Measurements from ENCODE around the gene SULT1A4.
"Not testable (repeated sequence)": the region's sequence is repeated elsewhere in the genome, so short reads cannot be mapped to it uniquely, and the experiment has no call there.

Gene SULT1A4

GRCh38 chr16:29460647-29461030 is 926 bp downstream of the SULT1A4 start:
- H3K9me2 ChIP-seq (replicated peaks; ENCODE audit: low read depth, low read length); H3F3A ChIP-seq (ENCODE audit: low read depth); H3K9ac ChIP-seq (ENCODE audit: low read depth, low read length, poor library complexity, severe bottlenecking); H3K27me3 ChIP-seq (ENCODE audit: insufficient read depth, low read length, poor library complexity, severe bottlenecking); H3K9me3 ChIP-seq (ENCODE audit: insufficient read depth, low read depth, low read length); H3K4me2 ChIP-seq (ENCODE audit: low read depth, low read length, poor library complexity, severe bottlenecking); H3K79me2 ChIP-seq (ENCODE audit: insufficient read depth, low read length); H3K4me1 ChIP-seq (ENCODE audit: insufficient read depth, low read length, poor library complexity, severe bottlenecking); H3K4me3 ChIP-seq (ENCODE audit: low read length, poor library complexity, severe bottlenecking); H3K36me3 ChIP-seq (ENCODE audit: insufficient read depth, low read length); H2AFZ ChIP-seq (ENCODE audit: low read length); H4K20me1 ChIP-seq (ENCODE audit: insufficient read depth, low read length, poor library complexity, severe bottlenecking): not testable (repeated sequence)

- H3K4me3 ChIP-seq (ENCODE audit: low read length, poor library complexity, severe bottlenecking); H3K9me2 ChIP-seq (replicated peaks; ENCODE audit: low read depth, low read length); H3F3A ChIP-seq (ENCODE audit: low read depth); H3K36me3 ChIP-seq (ENCODE audit: insufficient read depth, low read length); H3K9ac ChIP-seq (ENCODE audit: low read depth, low read length, poor library complexity, severe bottlenecking); H2AFZ ChIP-seq (ENCODE audit: low read length); H3K27me3 ChIP-seq (ENCODE audit: insufficient read depth, low read length, poor library complexity, severe bottlenecking); H3K79me2 ChIP-seq (ENCODE audit: insufficient read depth, low read length); H3K4me1 ChIP-seq (ENCODE audit: insufficient read depth, low read length, poor library complexity, severe bottlenecking); H4K20me1 ChIP-seq (ENCODE audit: insufficient read depth, low read length, poor library complexity, severe bottlenecking); H3K9me3 ChIP-seq (ENCODE audit: insufficient read depth, low read depth, low read length); H3K4me2 ChIP-seq (ENCODE audit: low read depth, low read length, poor library complexity, severe bottlenecking): not testable (repeated sequence)
Measured at GRCh38 chr16:29465985-29466824, 6.5 kb downstream of the SULT1A4 start.

GRCh38 chr16:29466904-29467303 is 7.2 kb downstream of the SULT1A4 start:
- H3K9me2 ChIP-seq (replicated peaks; ENCODE audit: low read depth, low read length); H3K4me3 ChIP-seq (ENCODE audit: low read length, poor library complexity, severe bottlenecking); H3K9ac ChIP-seq (ENCODE audit: low read depth, low read length, poor library complexity, severe bottlenecking); H3K4me1 ChIP-seq (ENCODE audit: insufficient read depth, low read length, poor library complexity, severe bottlenecking); H3K4me2 ChIP-seq (ENCODE audit: low read depth, low read length, poor library complexity, severe bottlenecking); H4K20me1 ChIP-seq (ENCODE audit: insufficient read depth, low read length, poor library complexity, severe bottlenecking); H3K79me2 ChIP-seq (ENCODE audit: insufficient read depth, low read length); H3F3A ChIP-seq (ENCODE audit: low read depth); H2AFZ ChIP-seq (ENCODE audit: low read length); H3K27me3 ChIP-seq (ENCODE audit: insufficient read depth, low read length, poor library complexity, severe bottlenecking); H3K36me3 ChIP-seq (ENCODE audit: insufficient read depth, low read length); H3K9me3 ChIP-seq (ENCODE audit: insufficient read depth, low read depth, low read length): not testable (repeated sequence)

DNA sequence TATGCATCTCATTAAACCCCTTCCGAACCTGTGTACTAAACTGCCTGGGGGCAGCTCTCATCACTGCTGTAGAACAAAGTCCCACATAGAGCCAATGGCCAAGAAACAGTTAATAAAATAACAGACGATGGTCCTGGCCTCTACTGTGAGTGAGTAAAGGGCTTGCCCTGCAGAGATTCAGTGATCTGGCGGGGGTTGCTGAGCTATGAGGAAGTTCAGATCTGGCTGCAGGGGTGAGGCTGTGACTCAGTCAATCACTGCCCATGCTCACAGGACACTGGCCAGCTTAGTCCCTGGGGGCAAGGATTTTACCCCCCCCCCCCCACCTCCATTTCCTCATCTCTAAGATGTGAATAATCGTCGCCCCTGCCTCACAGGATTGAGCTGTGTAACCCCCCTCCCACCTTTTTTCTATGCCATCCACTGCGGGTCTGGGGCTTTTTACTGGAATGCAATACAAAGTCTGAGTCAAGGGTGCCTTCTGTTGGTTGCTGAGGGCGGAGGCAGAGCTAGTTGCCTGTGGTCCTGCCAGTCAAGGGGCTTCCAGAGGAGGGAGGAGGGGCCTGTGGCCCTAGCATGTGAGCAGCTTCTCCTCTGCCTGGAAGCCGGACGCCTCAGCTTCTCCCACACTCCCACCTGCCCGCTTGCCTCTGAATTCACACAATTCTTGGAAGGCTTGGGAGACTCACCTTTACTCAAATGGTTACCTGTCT is 8.1 kb downstream of the SULT1A4 start:
- not testable (repeated sequence) for H3K9me3 ChIP-seq (ENCODE audit: insufficient read depth, low read depth, low read length); H3K9ac ChIP-seq (ENCODE audit: low read depth, low read length, poor library complexity, severe bottlenecking); H3K36me3 ChIP-seq (ENCODE audit: insufficient read depth, low read length)

GRCh38 chr16:29469660-29470059 is 9.9 kb downstream of the SULT1A4 start:
- peak overlapping the region; percentile 67; the same call in 1 of the 2 replicates for H2AFZ ChIP-seq (ENCODE audit: low read length)
- H3K36me3 ChIP-seq (ENCODE audit: insufficient read depth, low read length); H3K4me1 ChIP-seq (ENCODE audit: insufficient read depth, low read length, poor library complexity, severe bottlenecking); H3K9me2 ChIP-seq (replicated peaks; ENCODE audit: low read depth, low read length); H4K20me1 ChIP-seq (ENCODE audit: insufficient read depth, low read length, poor library complexity, severe bottlenecking); H3K9me3 ChIP-seq (ENCODE audit: insufficient read depth, low read depth, low read length); H3F3A ChIP-seq (ENCODE audit: low read depth); H3K27me3 ChIP-seq (ENCODE audit: insufficient read depth, low read length, poor library complexity, severe bottlenecking); H3K79me2 ChIP-seq (ENCODE audit: insufficient read depth, low read length): not testable (repeated sequence)
- H3K9ac ChIP-seq (ENCODE audit: low read depth, low read length, poor library complexity, severe bottlenecking): peak overlapping the region; percentile 52
- peak overlapping the region; percentile 59 for H3K4me3 ChIP-seq (ENCODE audit: low read length, poor library complexity, severe bottlenecking)
- H3K4me2 ChIP-seq (ENCODE audit: low read depth, low read length, poor library complexity, severe bottlenecking): peak overlapping the region; percentile 67

More for the DNA sequence above, 8.1 kb downstream of the SULT1A4 start:
- H3K4me3 ChIP-seq (ENCODE audit: low read length, poor library complexity, severe bottlenecking); H3K9me2 ChIP-seq (replicated peaks; ENCODE audit: low read depth, low read length); H3K4me2 ChIP-seq (ENCODE audit: low read depth, low read length, poor library complexity, severe bottlenecking); H3K4me1 ChIP-seq (ENCODE audit: insufficient read depth, low read length, poor library complexity, severe bottlenecking); H4K20me1 ChIP-seq (ENCODE audit: insufficient read depth, low read length, poor library complexity, severe bottlenecking); H3K79me2 ChIP-seq (ENCODE audit: insufficient read depth, low read length); H3K27me3 ChIP-seq (ENCODE audit: insufficient read depth, low read length, poor library complexity, severe bottlenecking); H3F3A ChIP-seq (ENCODE audit: low read depth); H2AFZ ChIP-seq (ENCODE audit: low read length): not testable (repeated sequence)

GRCh38 chr16:29472065-29472464 is 12.4 kb downstream of the SULT1A4 start:
- H3K9ac ChIP-seq (ENCODE audit: low read depth, low read length, poor library complexity, severe bottlenecking); H3K4me1 ChIP-seq (ENCODE audit: insufficient read depth, low read length, poor library complexity, severe bottlenecking); H3F3A ChIP-seq (ENCODE audit: low read depth); H3K4me3 ChIP-seq (ENCODE audit: low read length, poor library complexity, severe bottlenecking); H3K9me3 ChIP-seq (ENCODE audit: insufficient read depth, low read depth, low read length); H3K79me2 ChIP-seq (ENCODE audit: insufficient read depth, low read length); H2AFZ ChIP-seq (ENCODE audit: low read length); H3K27me3 ChIP-seq (ENCODE audit: insufficient read depth, low read length, poor library complexity, severe bottlenecking); H3K4me2 ChIP-seq (ENCODE audit: low read depth, low read length, poor library complexity, severe bottlenecking); H3K9me2 ChIP-seq (replicated peaks; ENCODE audit: low read depth, low read length); H4K20me1 ChIP-seq (ENCODE audit: insufficient read depth, low read length, poor library complexity, severe bottlenecking); H3K36me3 ChIP-seq (ENCODE audit: insufficient read depth, low read length): not testable (repeated sequence)

DNA sequence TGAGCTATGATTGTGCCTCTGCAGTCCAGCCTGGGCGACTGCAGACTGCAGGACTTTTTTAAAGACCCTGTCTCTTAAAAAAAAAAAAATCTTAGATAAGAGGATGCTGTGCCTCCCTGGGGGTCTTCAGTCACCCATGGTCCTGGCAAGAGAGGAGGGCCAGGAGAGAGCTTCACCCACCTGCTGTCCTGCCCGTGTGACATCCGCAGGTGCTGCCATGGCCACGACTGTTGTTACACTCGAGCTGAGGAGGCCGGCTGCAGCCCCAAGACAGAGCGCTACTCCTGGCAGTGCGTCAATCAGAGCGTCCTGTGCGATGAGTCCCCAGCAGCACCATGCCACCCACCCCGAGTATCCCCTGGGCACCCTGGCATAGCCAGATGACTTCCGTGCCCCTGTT is 22.6 kb downstream of the SULT1A4 start:
- not testable (repeated sequence) for H3K9me2 ChIP-seq (replicated peaks; ENCODE audit: low read depth, low read length); H3F3A ChIP-seq (ENCODE audit: low read depth); H3K27me3 ChIP-seq (ENCODE audit: insufficient read depth, low read length, poor library complexity, severe bottlenecking); H3K9ac ChIP-seq (ENCODE audit: low read depth, low read length, poor library complexity, severe bottlenecking); H3K9me3 ChIP-seq (ENCODE audit: insufficient read depth, low read depth, low read length); H3K4me2 ChIP-seq (ENCODE audit: low read depth, low read length, poor library complexity, severe bottlenecking); H3K4me1 ChIP-seq (ENCODE audit: insufficient read depth, low read length, poor library complexity, severe bottlenecking); H2AFZ ChIP-seq (ENCODE audit: low read length); H4K20me1 ChIP-seq (ENCODE audit: insufficient read depth, low read length, poor library complexity, severe bottlenecking); H3K79me2 ChIP-seq (ENCODE audit: insufficient read depth, low read length); H3K36me3 ChIP-seq (ENCODE audit: insufficient read depth, low read length); H3K4me3 ChIP-seq (ENCODE audit: low read length, poor library complexity, severe bottlenecking)
